Liver (tissue), 9 donors: ENCODE results near the gene DDX5. TPM values are rescaled to one million over a fixed set of nuclear protein-coding genes. Genes with fewer than 3 reads are reported as not detected.

Source experiments
- DNase-seq: peaks from one replicate; pipeline ENCODE4 v3.0.0-alpha.2; 2017; ENCODE audit warnings: low spot score
- H3K27ac ChIP-seq, 2 donors: one replicate each; pipeline ENCODE4 v1.7.0; 2013; ENCODE audit warnings: inconsistent platforms in 2 of 2, low read length in 2 of 2, control low read depth in 1 of 2, low read depth in 1 of 2, mild to moderate bottlenecking in 1 of 2
- H3K27me3 ChIP-seq, 4 donors: one replicate each; pipeline versions ENCODE4 v1.6.1 to v1.7.0; 2013; ENCODE audit warnings: low read length in 3 of 4, inconsistent platforms in 1 of 4, mild to moderate bottlenecking in 1 of 4, moderate library complexity in 1 of 4; ENCODE audit not compliant: control insufficient read depth in 4 of 4, insufficient read depth in 4 of 4
- H3K36me3 ChIP-seq, 4 donors: one replicate each; pipeline versions ENCODE4 v1.6.1 to v1.7.0; 2013; ENCODE audit warnings: low read length in 3 of 4, mild to moderate bottlenecking in 3 of 4, low read depth in 1 of 4, moderate library complexity in 1 of 4; ENCODE audit not compliant: control insufficient read depth in 4 of 4, insufficient read depth in 3 of 4
- H3K4me1 ChIP-seq, 4 donors: one replicate each; pipeline versions ENCODE4 v1.6.1 to v1.7.0; 2013; ENCODE audit warnings: low read length in 3 of 4, mild to moderate bottlenecking in 3 of 4, moderate library complexity in 1 of 4; ENCODE audit not compliant: control insufficient read depth in 4 of 4, insufficient read depth in 4 of 4
- H3K4me3 ChIP-seq, 3 donors: one replicate each; pipeline versions ENCODE4 v1.6.1 to v1.7.0; 2013; ENCODE audit warnings: low read length in 3 of 3, control low read depth in 1 of 3, low read depth in 1 of 3, mild to moderate bottlenecking in 1 of 3
- H3K9ac ChIP-seq, 2 donors: one replicate each; pipeline ENCODE4 v1.7.0; 2013; ENCODE audit warnings: low read length in 2 of 2, mild to moderate bottlenecking in 2 of 2, moderate library complexity in 2 of 2, control low read depth in 1 of 2, low read depth in 1 of 2
- H3K9me3 ChIP-seq, 4 donors: one replicate each; pipeline versions ENCODE4 v1.6.1 to v1.7.0; 2013; ENCODE audit warnings: low read length in 3 of 4; ENCODE audit not compliant: control insufficient read depth in 4 of 4
- ATF3 ChIP-seq: IDR thresholded peaks from 2 replicates; pipeline ENCODE4 v1.6.1; 2016; ENCODE audit warnings: antibody characterized with exemption
- CTCF ChIP-seq: fragments of 150-350 bp; IDR thresholded peaks from 2 replicates; pipeline ENCODE4 v1.5.1; 2017; ENCODE audit warnings: improper control_type of control experiment, low read depth, low read length; ENCODE audit not compliant: missing input control
- EGR1 ChIP-seq, 2 donors: IDR thresholded peaks; 2 replicates each; pipeline ENCODE4 v1.6.1; 2016 to 2018; ENCODE audit warnings: antibody characterized with exemption in 2 of 2, low read depth in 2 of 2
- FOXA2 ChIP-seq: IDR thresholded peaks from 2 replicates; pipeline ENCODE4 v1.6.1; 2016; ENCODE audit warnings: antibody characterized with exemption
- GABPA ChIP-seq, 2 donors: IDR thresholded peaks in 1 of 2; conservative IDR thresholded peaks in 1 of 2; 2 replicates each; pipeline ENCODE4 v1.6.1; 2016; ENCODE audit warnings: antibody characterized with exemption in 2 of 2, mild to moderate bottlenecking in 1 of 2, moderate library complexity in 1 of 2
- HNF4A ChIP-seq, 2 donors: conservative IDR thresholded peaks; 2 replicates each; pipeline ENCODE4 v1.6.1; 2016; ENCODE audit warnings: antibody characterized with exemption in 2 of 2, mild to moderate bottlenecking in 2 of 2
- HNF4G ChIP-seq: IDR thresholded peaks from 2 replicates; pipeline ENCODE4 v1.6.1; 2016; ENCODE audit warnings: antibody characterized with exemption
- JUND ChIP-seq, 2 donors: IDR thresholded peaks; 2 replicates each; pipeline ENCODE4 v1.6.1; 2016; ENCODE audit warnings: antibody characterized with exemption in 2 of 2
- MAX ChIP-seq: IDR thresholded peaks from 2 replicates; pipeline ENCODE4 v1.6.1; 2016; ENCODE audit warnings: antibody characterized with exemption
- NR2F2 ChIP-seq: IDR thresholded peaks from 2 replicates; pipeline ENCODE4 v1.6.1; 2016; ENCODE audit warnings: antibody characterized with exemption
- RAD21 ChIP-seq, 2 donors: IDR thresholded peaks; 2 replicates each; pipeline ENCODE4 v1.6.1; 2016; ENCODE audit warnings: antibody characterized with exemption in 2 of 2, mild to moderate bottlenecking in 2 of 2
- REST ChIP-seq: IDR thresholded peaks from 2 replicates; pipeline ENCODE4 v1.6.1; 2016; ENCODE audit warnings: antibody characterized with exemption, mild to moderate bottlenecking
- RXRA ChIP-seq, 2 donors: IDR thresholded peaks; 2 replicates each; pipeline ENCODE4 v1.6.1; 2017 to 2018; ENCODE audit warnings: antibody characterized with exemption in 2 of 2, mild to moderate bottlenecking in 1 of 2
- SP1 ChIP-seq: IDR thresholded peaks from 2 replicates; pipeline ENCODE4 v1.6.1; 2018; ENCODE audit warnings: antibody characterized with exemption, mild to moderate bottlenecking
- TAF1 ChIP-seq: conservative IDR thresholded peaks from 2 replicates; pipeline ENCODE4 v1.6.1; 2016; ENCODE audit warnings: antibody characterized with exemption, mild to moderate bottlenecking
- YY1 ChIP-seq: IDR thresholded peaks from 2 replicates; pipeline ENCODE4 v1.6.1; 2016; ENCODE audit warnings: antibody characterized with exemption, mild to moderate bottlenecking
- ZBTB33 ChIP-seq: IDR thresholded peaks from 2 replicates; pipeline ENCODE4 v1.6.1; 2016; ENCODE audit warnings: antibody characterized with exemption
- WGBS: extraction: QIAGEN DNeasy Blood & Tissue Kit; methylation state at CpG from one replicate; pipeline ENCODE4 v1.1.7; 2013; 5-methylcytosine and 5-hydroxymethylcytosine counted together
- polyA plus RNA-seq, 2 donors: library from polyadenylated mRNA; stranded (reverse) in 1 of 2; unstranded in 1 of 2; fragments of 200-250 nt in 1 of 2; fragments of >200 nt in 1 of 2; fragmentation: Nextera tagmentation in 1 of 2; extraction: Ambion mirVana in 1 of 2; gene quantifications; one replicate each; pipeline versions ENCODE4 v1.2.1 to v1.2.3, GENCODE V29; 2013 to 2015
- total RNA-seq, 2 donors: library from RNA; depleted of rRNA; stranded (reverse); fragments of >200 nt; gene quantifications; one replicate each; pipeline ENCODE4 v1.2.3, GENCODE V29; 2014
- donor health status: healthy.
- donor health status: healthy.
- donor health status: healthy.
- donor health status: healthy.
- donor health status: healthy.

Gene DDX5
- total and polyA plus RNA-seq, 4 donors, result 165 to 357 (median 289) TPM

- Histone ChIP-seq H3K9me3 (no peaks in the 10 kb centered on the region), H3K27me3 (no peaks in the 10 kb centered on the region), H3K9ac (no peak overlapping the region), H3K4me1 (no peaks in the 10 kb centered on the region), H3K36me3 (peaks cover 5 to 54% (median 46%) of the 10 kb centered on the region in 4 donors), H3K27ac (no peak overlapping the region), H3K4me3 (no peak overlapping the region)
- TF ChIP-seq JUND (IDR thresholded peaks at IDR 0.05), result no peak
- no peak for TF ChIP-seq FOXA2
- TF ChIP-seq MAX, result no peak
- no peak for TF ChIP-seq HNF4G
- TF ChIP-seq REST, result no peak
- TF ChIP-seq SP1, result no peak
- no peak for TF ChIP-seq RXRA (IDR thresholded peaks at IDR 0.05)
- TF ChIP-seq HNF4A (conservative IDR thresholded peaks at IDR 0.05), result no peak
- TF ChIP-seq NR2F2, result no peak
- no peak for TF ChIP-seq YY1
- TF ChIP-seq ATF3, result no peak
- no peak for TF ChIP-seq TAF1
- no peak for TF ChIP-seq GABPA (IDR thresholded peaks at IDR 0.05 in 1 of 2, conservative IDR thresholded peaks at IDR 0.05 in 1 of 2)
- TF ChIP-seq CTCF, result no peak
- WGBS, result 95% methylated on average over 6 of the region's 6 CpGs
- DNase-seq, result no peak
Measured at GRCh38 chr17:64519601-64520000, 13.5 kb upstream of the DDX5 start.

- Histone ChIP-seq H3K36me3 (peaks cover 2 to 61% (median 53%) of the 10 kb centered on the region in 4 donors), H3K27ac (no peak overlapping the region)
Measured at GRCh38 chr17:64515829-64516228, 9.7 kb upstream of the DDX5 start.

More at GRCh38 chr17:64515829-64516228, 9.7 kb upstream of the DDX5 start:
- Histone ChIP-seq H3K27me3 (no peaks in the 10 kb centered on the region), H3K9me3 (no peaks in the 10 kb centered on the region), H3K4me1 (no peaks in the 10 kb centered on the region), H3K4me3 (no peak overlapping the region), H3K9ac (no peak overlapping the region)
- no peak for DNase-seq
- no peak for TF ChIP-seq HNF4A (conservative IDR thresholded peaks at IDR 0.05)
- TF ChIP-seq HNF4G, result no peak
- TF ChIP-seq TAF1, result no peak
- no peak for TF ChIP-seq JUND (IDR thresholded peaks at IDR 0.05)
- TF ChIP-seq NR2F2, result no peak
- TF ChIP-seq YY1, result no peak
- no peak for TF ChIP-seq EGR1 (IDR thresholded peaks at IDR 0.05; ENCODE audit: low read depth in 2 of 2)
- no peak for TF ChIP-seq MAX
- TF ChIP-seq RXRA (IDR thresholded peaks at IDR 0.05), result no peak
- no peak for TF ChIP-seq GABPA (IDR thresholded peaks at IDR 0.05 in 1 of 2, conservative IDR thresholded peaks at IDR 0.05 in 1 of 2)
- no peak for TF ChIP-seq FOXA2
- TF ChIP-seq REST, result no peak
- TF ChIP-seq CTCF, result no peak
- TF ChIP-seq ZBTB33, result no peak
- no peak for TF ChIP-seq RAD21 (IDR thresholded peaks at IDR 0.05)
- WGBS, result 99% methylated on average over 1 of the region's 1 CpG
